ENCODE data around the gene TMEM54. TPM values are rescaled to one million over a fixed set of nuclear protein-coding genes. Genes with fewer than 3 reads are reported as not detected.
A peak's percentile ranks its signal among the peaks of the same experiment; 100 is the strongest.

Gene TMEM54
- total and polyA plus RNA-seq, 9 of the 15 experiments (the other 6 are each of a cell fraction or from before 2014, with no cell fraction given): 1.00 to 16.2 (median 8.2) TPM

DNA sequence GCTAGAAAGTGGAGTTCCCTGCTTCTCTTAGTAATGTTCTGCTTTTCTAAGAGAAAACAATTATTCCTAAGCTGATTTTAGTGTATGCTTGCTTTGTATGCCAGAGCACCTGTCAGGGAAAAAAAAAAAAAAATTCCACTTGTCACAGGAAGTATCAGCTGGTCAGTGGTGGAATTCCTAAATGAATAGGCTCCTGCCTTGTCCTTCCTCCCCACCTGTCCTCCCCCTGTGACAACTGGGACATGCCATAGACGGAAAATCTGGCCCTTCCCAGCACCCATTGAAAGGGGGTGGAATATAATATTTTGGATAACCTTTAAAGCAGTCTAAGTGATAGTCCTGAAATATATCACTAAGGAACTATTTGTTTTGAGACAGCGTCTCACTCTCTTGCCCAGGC, 41.3 kb downstream of the TMEM54 start:
- in situ Hi-C loops (cut with MboI): no loop called here
- 83% methylated on average over 2 of the region's 2 CpGs for WGBS (ENCODE audit: insufficient coverage, low coverage, missing lambda C conversion rate)

DNA sequence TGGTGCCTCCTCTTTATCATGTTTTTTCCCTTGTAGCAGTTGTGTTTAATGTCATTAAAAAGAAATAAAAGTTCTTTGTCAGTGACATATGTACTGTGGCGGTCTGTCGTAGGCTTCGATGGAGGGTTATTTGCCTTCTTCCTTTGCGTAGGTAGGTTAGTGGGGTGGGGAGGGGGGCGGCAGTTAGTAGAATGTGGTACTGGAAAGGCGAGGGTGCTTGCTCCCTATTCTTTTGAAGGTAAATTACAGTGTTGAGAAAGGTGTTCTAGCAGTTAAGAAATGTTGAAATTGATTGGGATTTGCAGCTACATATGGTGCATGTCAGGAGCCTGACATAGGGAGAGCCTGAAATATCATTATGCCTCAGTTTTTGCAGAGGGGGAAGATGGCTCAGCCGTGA, 42.4 kb downstream of the TMEM54 start:
- Histone ChIP-seq H4K20me1 (replicated peaks; ENCODE audit: control insufficient read depth, insufficient read depth, low read length) (no peaks in the 10 kb centered on the region), H3K27ac (ENCODE audit: extremely low read depth, low read depth, low read length) (no peak overlapping the region), H3K27me3 (ENCODE audit: control insufficient read depth in 2 of 2, insufficient read depth in 2 of 2, low read length in 2 of 2) (no peaks in the 10 kb centered on the region), H3K9me3 (replicated peaks; ENCODE audit: control insufficient read depth, insufficient read depth, low read depth, low read length) (no peaks in the 10 kb centered on the region), H3K9me1 (ENCODE audit: control insufficient read depth, insufficient read depth, low read length) (no peaks in the 10 kb centered on the region), H3K9ac (ENCODE audit: insufficient read depth in 1 of 2, low read depth in 2 of 2, low read length in 2 of 2) (no peak overlapping the region), H2AFZ (ENCODE audit: low read depth, low read length) (no peak overlapping the region), H3K36me3 (ENCODE audit: control insufficient read depth, insufficient read depth, low read length) (peaks cover 79% of the 10 kb centered on the region), H3K4me2 (ENCODE audit: insufficient read depth, low read length) (no peak overlapping the region), H3K4me3 (no peak overlapping the region), H3K4me1 (replicated peaks in 1 of 2; ENCODE audit: control insufficient read depth in 2 of 2, insufficient read depth in 2 of 2, low read length in 2 of 2) (no peaks in the 10 kb centered on the region), H3K79me2 (ENCODE audit: control insufficient read depth, insufficient read depth, low read length) (no peaks in the 10 kb centered on the region)
- BruUV-seq (replicated peaks): no TSS peak
- DNase-seq (ENCODE audit: extremely low read depth in 1 of 4, low spot score in 3 of 4) (no peak), FAIRE-seq (no peak), ATAC-seq (no peak)
- CTCF ChIA-PET (ENCODE audit: low intra/inter-chr PET ratio): no interaction called here
- WGBS (ENCODE audit: insufficient coverage, low coverage, missing lambda C conversion rate): 91% methylated on average over 7 of the region's 7 CpGs
- TF ChIP-seq RFX7 (CRISPR knock-in tag; IDR thresholded peaks at IDR 0.05) (no peak), POLR2H (tag; IDR thresholded peaks at IDR 0.05; ENCODE audit: low read depth) (no peak), HDAC1 (IDR thresholded peaks at IDR 0.05) (no peak), ZKSCAN8 (CRISPR knock-in tag; IDR thresholded peaks at IDR 0.05) (no peak), BRF1 (IDR thresholded peaks at IDR 0.05; ENCODE audit: borderline replicate concordance, extremely low read depth, insufficient read length) (no peak), NCOR1 (IDR thresholded peaks at IDR 0.05) (no peak)
- TF ChIP-seq, protein P1, sequence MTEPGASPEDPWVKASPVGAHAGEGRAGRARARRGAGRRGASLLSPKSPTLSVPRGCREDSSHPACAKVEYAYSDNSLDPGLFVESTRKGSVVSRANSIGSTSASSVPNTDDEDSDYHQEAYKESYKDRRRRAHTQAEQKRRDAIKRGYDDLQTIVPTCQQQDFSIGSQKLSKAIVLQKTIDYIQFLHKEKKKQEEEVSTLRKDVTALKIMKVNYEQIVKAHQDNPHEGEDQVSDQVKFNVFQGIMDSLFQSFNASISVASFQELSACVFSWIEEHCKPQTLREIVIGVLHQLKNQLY (CRISPR knock-in tag; conservative IDR thresholded peaks at IDR 0.05): no peak
- TF ChIP-seq, protein P2, sequence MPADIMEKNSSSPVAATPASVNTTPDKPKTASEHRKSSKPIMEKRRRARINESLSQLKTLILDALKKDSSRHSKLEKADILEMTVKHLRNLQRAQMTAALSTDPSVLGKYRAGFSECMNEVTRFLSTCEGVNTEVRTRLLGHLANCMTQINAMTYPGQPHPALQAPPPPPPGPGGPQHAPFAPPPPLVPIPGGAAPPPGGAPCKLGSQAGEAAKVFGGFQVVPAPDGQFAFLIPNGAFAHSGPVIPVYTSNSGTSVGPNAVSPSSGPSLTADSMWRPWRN (IDR thresholded peaks at IDR 0.05; ENCODE audit: low read depth): no peak
- intact Hi-C loops (cut with micrococcal nuclease): no loop called here
- in situ Hi-C loops (cut with MboI): no loop called here
- POLR2A ChIA-PET: interaction anchor here (1.1 to 2.0 kb wide), 3 partner anchors 9 to 41 kb away, joined by 3 to 7 read pairs (median 4); partner anchors contain the start of genes S100PBP and YARS1

More for the DNA sequence above, 41.3 kb downstream of the TMEM54 start:
- POLR2A ChIA-PET: interaction anchor here (0.6 to 1.5 kb wide), 3 partner anchors 12 to 37 kb away, joined by 3 read pairs; no protein-coding TSS in a partner anchor
- no peak overlapping the region for H3K27ac ChIP-seq (ENCODE audit: extremely low read depth, low read depth, low read length)
- no peak for DNase-seq (ENCODE audit: extremely low read depth in 1 of 4, low spot score in 3 of 4)
- H2AFZ ChIP-seq (ENCODE audit: low read depth, low read length): no peak overlapping the region
- no peaks in the 10 kb centered on the region for H3K79me2 ChIP-seq (ENCODE audit: control insufficient read depth, insufficient read depth, low read length)
- CTCF ChIA-PET (ENCODE audit: low intra/inter-chr PET ratio): interaction anchor here (0.7 kb wide), 1 partner anchor 304 kb away, joined by 4 read pairs; no protein-coding TSS in a partner anchor
- no peaks in the 10 kb centered on the region for H3K9me1 ChIP-seq (ENCODE audit: control insufficient read depth, insufficient read depth, low read length)
- ATAC-seq: no peak
- H4K20me1 ChIP-seq (replicated peaks; ENCODE audit: control insufficient read depth, insufficient read depth, low read length): no peaks in the 10 kb centered on the region
- no peak overlapping the region for H3K4me3 ChIP-seq
- no peak overlapping the region for H3K4me2 ChIP-seq (ENCODE audit: insufficient read depth, low read length)
- no peaks in the 10 kb centered on the region for H3K9me3 ChIP-seq (replicated peaks; ENCODE audit: control insufficient read depth, insufficient read depth, low read depth, low read length)
- no TSS peak for BruUV-seq (replicated peaks)
- intact Hi-C loops (cut with micrococcal nuclease): no loop called here
- H3K9ac ChIP-seq (ENCODE audit: insufficient read depth in 1 of 2, low read depth in 2 of 2, low read length in 2 of 2): no peak overlapping the region; a peak in 1 of 4 replicates
- TF ChIP-seq, protein P3, sequence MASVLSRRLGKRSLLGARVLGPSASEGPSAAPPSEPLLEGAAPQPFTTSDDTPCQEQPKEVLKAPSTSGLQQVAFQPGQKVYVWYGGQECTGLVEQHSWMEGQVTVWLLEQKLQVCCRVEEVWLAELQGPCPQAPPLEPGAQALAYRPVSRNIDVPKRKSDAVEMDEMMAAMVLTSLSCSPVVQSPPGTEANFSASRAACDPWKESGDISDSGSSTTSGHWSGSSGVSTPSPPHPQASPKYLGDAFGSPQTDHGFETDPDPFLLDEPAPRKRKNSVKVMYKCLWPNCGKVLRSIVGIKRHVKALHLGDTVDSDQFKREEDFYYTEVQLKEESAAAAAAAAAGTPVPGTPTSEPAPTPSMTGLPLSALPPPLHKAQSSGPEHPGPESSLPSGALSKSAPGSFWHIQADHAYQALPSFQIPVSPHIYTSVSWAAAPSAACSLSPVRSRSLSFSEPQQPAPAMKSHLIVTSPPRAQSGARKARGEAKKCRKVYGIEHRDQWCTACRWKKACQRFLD (CRISPR knock-in tag; IDR thresholded peaks at IDR 0.05): no peak
- peak; percentile 76 for TF ChIP-seq ZNF263 (CRISPR knock-in tag; IDR thresholded peaks at IDR 0.05; ENCODE audit: borderline replicate concordance)
- H3K27me3 ChIP-seq (ENCODE audit: control insufficient read depth in 2 of 2, insufficient read depth in 2 of 2, low read length in 2 of 2): no peaks in the 10 kb centered on the region
- peaks cover 68% of the 10 kb centered on the region for H3K36me3 ChIP-seq (ENCODE audit: control insufficient read depth, insufficient read depth, low read length)
- no peak for FAIRE-seq
- peaks cover 0 to 3% of the 10 kb centered on the region in 2 experiments; a peak in 1 of 5 replicates for H3K4me1 ChIP-seq (replicated peaks in 1 of 2; ENCODE audit: control insufficient read depth in 2 of 2, insufficient read depth in 2 of 2, low read length in 2 of 2)

Measured in K562 (cell line).